GM21529 (cell line): ENCODE measurements around the gene KLK15.

ENCODE experiments used
- ATAC-seq: cut with Tn5 transposase; IDR thresholded peaks from one replicate; pipeline ENCODE4 v1.9.1; 2021; ENCODE audit not compliant: unreplicated experiment

Gene KLK15

GRCh38 chr19:50777830-50778303, 55.5 kb downstream of the KLK15 start:
- ATAC-seq = no peak

- ATAC-seq = no peak
Observed at GRCh38 chr19:50777261-50777660, 56.1 kb downstream of the KLK15 start.

DNA sequence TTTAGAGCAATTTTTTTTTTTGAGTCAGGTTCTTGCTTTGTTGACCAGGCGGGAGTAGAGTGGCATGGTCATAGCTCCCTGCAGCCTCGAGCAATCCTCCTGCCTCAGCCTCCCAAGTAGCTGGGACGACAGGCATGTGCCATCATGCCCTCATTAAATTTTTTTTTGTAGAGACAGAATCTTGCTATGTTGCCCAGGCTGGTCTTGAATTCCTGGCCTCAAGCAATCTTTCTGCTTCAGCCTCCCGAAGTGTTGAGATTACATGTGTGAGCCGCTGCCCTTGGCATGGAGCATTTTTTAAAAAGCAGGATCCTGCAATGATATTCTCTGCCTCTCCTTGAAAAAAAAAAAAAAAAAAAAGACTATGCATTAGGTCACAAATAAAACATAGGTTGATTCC, 57.2 kb downstream of the KLK15 start:
- ATAC-seq = no peak
